GM21367 (cell line): ENCODE measurements around the gene PSMB11.

Experiments
- ATAC-seq: cut with Tn5 transposase; IDR thresholded peaks from one replicate; pipeline ENCODE4 v1.9.1; 2021; ENCODE audit not compliant: unreplicated experiment

PSMB11 gene

GRCh38 chr14:23076785-23077408, 34.9 kb downstream of the PSMB11 start:
- no peak for ATAC-seq

DNA sequence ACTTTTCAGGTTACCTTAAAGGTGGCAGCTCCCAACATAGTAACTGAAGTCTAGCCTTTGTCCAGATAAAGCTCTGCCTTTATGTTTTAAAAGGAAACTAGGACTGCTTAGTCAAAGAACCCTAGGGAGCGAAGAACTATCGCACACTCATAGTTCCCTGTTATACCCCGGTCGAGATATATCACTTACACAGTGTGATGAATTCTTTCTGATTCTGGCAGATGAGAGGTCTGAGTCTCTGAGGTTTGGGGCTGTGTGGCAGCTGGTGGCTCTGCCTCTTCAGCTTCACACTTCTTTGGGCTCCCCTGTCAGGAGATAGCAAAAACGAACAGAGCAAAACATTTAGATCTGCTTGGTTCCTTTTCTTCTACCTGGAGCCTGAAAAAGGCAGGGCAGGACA, 36.0 kb downstream of the PSMB11 start:
- ATAC-seq, result no peak

DNA sequence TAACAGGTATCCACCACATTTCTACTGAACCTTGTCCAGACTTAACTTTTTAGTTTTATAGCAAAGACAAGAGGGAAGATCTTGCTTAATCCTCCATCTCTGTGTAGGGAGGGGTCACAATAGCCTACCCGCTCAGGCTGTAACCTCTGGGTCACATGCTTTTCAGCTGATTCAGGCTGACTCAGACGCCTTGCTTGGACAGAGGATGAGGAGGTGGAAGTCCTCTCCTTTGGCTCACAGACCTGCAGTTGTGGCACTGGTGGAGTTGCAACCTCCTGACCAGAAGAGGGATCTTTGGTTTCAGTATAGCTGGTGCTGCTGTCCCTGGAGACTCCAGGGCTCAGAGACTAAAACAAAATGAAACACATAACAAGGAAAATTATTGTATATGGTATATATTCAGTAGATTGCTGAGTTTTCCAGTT, 36.7 kb downstream of the PSMB11 start:
- no peak for ATAC-seq

DNA sequence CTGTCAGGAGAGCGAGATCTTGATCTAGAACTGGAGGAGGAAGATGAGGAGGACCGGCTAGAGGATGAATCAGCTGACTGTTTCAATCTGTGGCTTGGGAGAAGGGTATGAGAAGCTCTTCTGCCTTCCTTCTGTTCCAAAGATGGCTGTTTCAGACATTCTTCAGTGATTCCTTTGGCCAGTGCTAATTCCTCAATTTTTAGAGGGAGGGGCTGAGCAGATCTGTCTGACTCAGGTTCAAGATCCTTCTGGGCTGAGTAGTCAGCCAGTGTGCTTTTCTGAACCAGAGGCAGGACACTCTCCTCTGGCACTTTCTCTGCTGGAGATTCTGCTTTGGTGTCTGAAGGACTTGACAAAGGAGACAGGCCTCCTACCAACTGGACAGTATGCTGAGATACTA, 37.7 kb downstream of the PSMB11 start:
- ATAC-seq, result no peak

- no peak for ATAC-seq
Observed at GRCh38 chr14:23080474-23080873, 38.5 kb downstream of the PSMB11 start.

DNA sequence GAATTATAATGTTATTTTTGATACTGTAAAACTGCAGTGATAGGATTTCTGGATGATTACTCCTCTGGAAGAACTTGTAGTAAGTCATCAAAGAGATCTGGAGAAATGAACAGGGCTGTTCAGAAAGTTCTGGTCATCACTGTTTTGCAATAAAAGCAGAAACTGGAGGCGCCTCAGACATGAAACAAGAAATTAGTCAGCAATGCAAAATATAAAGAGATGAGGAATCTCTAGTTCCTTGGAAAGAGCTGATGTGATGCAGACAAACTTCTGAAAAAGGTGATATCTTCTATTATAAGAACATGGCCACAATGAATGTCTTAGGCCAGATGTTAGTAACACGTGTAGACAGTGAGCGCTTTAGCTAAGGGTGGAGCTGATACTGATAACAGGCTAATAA, 43.4 kb downstream of the PSMB11 start:
- no peak for ATAC-seq

DNA sequence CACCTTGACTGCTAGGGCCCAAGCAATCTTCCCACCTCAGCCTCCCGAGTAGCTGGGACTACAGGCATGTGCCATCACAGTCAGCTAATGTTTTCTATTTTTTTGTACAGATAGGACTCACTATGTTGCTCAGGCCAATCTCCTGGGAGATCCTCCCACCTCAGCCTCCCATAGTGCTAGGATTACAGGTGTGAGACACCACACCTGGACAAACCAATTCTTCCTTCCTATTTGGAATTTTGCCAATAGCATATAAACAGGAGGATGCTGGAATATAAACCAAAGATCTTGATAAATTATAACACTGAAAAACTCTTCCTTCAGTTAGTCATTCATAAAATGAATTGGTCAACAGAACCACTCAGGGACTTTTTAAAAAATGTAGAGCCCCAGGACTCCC, 44.6 kb downstream of the PSMB11 start:
- no peak for ATAC-seq

DNA sequence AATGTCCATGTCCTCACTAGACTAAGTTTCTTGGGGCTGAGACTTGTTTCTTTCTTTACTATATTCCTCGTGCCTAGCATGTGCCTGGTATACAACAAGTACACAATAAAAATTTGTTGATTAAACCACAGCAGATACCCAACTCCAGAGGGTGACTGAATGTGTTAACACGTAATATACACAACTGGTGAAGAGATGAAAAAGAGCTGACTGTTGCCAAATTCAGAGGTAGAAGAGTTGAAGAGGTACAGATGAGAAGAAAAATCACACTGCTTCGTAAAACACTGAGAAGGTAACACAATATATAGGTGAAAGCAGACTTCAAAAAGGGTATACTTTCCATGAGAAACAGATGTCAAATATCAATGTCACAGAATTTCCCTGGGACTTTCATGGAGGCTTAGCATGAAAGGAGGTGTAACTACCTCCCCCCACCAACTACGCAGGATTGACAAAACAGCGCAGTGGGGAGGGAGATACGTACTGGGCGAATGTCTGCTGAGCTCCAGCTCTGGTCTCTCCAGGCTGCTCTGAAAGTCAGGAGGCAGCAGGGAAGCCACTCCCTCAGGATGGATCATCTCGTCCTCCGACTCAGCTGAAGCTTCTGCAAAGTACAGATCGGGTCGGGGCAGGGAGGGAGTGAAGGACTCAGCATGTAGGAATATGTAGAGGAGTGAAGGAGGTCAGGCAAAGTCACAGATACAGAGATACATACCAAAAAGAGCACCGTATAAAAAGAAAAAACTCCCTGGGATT, 47.7 kb downstream of the PSMB11 start:
- ATAC-seq, result no peak

GRCh38 chr14:23090254-23090636, 48.2 kb downstream of the PSMB11 start:
- ATAC-seq, result no peak

GRCh38 chr14:23091294-23092225, 49.5 kb downstream of the PSMB11 start:
- no peak for ATAC-seq

- no peak for ATAC-seq
Observed at GRCh38 chr14:23093104-23093503, 51.1 kb downstream of the PSMB11 start.

DNA sequence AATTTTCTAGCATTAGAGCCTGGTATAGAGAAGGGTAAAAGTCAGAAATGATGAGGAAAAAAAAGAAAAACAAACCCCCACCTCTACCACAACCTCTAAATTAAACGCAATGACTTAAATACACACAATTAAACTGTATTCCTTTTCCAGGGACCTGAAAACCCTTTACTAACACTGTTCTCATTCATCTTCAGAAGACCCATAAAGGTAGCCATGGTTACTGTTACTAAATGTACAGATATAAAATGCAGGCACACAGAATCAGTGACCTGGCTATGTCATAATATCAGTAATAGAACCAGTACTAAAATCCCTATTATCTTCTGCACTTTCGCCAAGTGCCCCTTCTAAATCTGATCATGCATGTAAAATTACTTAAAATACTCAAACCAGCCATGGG, 51.5 kb downstream of the PSMB11 start:
- ATAC-seq, result no peak
